NB4 (cell line): ENCODE measurements around the gene CLPSL1.

ENCODE experiments used
- DNase-seq: peaks from one replicate; pipeline ENCODE4 v3.0.0; 2010; ENCODE audit warnings: low read depth
- H3K4me3 ChIP-seq: one replicate; pipeline ENCODE4 v1.5.1; 2011; ENCODE audit warnings: mild to moderate bottlenecking, low read depth, low read length, moderate library complexity
- MYC ChIP-seq: IDR thresholded peaks from 2 replicates; pipeline ENCODE4 v1.6.1; 2011; ENCODE audit warnings: low read depth, low read length
- POLR2A ChIP-seq: IDR thresholded peaks from 2 replicates; pipeline ENCODE4 v1.6.1; 2011; ENCODE audit warnings: mild to moderate bottlenecking; ENCODE audit not compliant: insufficient read length; ENCODE audit errors: extremely low read depth
- TF ChIP-seq, protein P1 (sequence below): IDR thresholded peaks from one replicate; pipeline ENCODE4 v1.5.1; 2012; ENCODE audit warnings: low read depth, low read length
- TF ChIP-seq, protein P2 (sequence below): IDR thresholded peaks from 2 replicates; pipeline ENCODE4 v1.6.1; 2011; ENCODE audit warnings: low read depth, low read length

Gene CLPSL1

DNA sequence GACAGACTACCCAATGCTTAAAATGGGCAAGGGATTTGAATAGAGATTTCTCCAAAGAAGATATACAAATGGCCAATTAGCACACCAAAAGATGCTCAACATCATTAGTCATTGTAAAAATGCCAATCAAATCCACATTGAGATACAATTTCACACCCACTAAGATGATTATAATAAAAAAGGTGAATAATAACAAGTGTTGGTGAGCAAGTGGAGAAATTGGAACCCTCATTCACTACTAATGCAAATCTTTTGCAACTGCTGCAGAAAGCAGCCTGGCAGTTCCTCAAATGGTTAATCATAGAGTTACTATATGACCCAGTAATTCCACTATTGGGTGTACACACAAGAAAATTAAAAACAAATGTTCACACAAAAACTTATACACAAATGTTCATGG is 36.7 kb downstream of the CLPSL1 start:
- TF ChIP-seq MYC = no peak
- no peak for TF ChIP-seq POLR2A
- no peak overlapping the region for H3K4me3 ChIP-seq
- no peak for DNase-seq

DNA sequence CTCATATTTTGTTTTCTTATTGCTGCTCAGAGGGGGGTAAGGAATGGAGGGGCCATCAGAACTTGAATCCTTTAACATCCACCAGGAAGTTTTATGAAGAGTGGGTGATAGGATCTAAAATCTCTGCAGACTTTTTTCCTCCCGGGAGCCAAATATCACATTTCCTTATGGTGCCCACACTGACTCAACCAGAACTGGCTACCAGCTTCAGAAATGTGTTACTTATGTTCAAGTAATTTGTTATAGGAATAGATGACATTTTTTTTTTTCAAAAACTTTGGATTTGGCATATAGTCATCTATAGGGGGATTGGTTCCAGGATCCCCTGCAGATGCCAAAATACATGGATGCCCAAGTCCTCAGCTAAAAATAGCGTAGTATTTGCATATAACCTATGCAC is 42.8 kb downstream of the CLPSL1 start:
- no peak for DNase-seq
- no peak overlapping the region for H3K4me3 ChIP-seq
- TF ChIP-seq, protein P1, sequence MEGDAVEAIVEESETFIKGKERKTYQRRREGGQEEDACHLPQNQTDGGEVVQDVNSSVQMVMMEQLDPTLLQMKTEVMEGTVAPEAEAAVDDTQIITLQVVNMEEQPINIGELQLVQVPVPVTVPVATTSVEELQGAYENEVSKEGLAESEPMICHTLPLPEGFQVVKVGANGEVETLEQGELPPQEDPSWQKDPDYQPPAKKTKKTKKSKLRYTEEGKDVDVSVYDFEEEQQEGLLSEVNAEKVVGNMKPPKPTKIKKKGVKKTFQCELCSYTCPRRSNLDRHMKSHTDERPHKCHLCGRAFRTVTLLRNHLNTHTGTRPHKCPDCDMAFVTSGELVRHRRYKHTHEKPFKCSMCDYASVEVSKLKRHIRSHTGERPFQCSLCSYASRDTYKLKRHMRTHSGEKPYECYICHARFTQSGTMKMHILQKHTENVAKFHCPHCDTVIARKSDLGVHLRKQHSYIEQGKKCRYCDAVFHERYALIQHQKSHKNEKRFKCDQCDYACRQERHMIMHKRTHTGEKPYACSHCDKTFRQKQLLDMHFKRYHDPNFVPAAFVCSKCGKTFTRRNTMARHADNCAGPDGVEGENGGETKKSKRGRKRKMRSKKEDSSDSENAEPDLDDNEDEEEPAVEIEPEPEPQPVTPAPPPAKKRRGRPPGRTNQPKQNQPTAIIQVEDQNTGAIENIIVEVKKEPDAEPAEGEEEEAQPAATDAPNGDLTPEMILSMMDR = no peak
- TF ChIP-seq, protein P2, sequence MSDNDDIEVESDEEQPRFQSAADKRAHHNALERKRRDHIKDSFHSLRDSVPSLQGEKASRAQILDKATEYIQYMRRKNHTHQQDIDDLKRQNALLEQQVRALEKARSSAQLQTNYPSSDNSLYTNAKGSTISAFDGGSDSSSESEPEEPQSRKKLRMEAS = no peak
- TF ChIP-seq POLR2A = no peak
- no peak for TF ChIP-seq MYC

DNA sequence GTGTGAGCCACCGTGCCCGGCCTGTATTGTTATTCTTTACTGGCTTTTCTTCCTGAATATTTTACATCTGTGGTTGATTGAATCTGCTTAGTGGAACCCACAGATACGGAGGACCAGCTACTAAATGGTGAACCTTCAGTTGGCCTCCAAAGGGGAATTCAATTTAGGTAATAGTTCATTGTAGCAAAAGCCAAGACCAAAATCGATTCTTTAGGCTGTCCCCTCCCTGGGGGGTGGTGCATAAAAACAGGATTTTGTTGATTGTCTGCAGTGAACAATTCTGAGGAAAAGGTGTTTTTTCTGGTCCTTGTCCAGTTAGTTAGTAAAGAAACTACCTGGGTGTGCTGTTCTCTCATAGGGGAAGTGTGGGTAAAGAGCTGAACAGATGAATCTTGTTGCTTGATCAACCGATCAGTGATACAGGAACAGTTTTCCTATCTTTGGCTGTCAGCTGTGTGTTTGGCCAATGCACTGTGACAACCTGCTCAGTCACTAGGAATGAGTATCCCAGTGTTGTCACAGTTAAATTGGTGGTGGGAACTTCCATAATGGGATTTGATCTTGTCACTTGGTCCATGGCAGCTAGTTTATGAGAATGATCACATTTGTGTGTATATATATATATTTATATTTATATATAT is 43.9 kb downstream of the CLPSL1 start:
- no peak for DNase-seq
- no peak overlapping the region for H3K4me3 ChIP-seq
- TF ChIP-seq, protein P2 = no peak
- no peak for TF ChIP-seq POLR2A
- TF ChIP-seq, protein P1 = no peak
- TF ChIP-seq MYC = no peak

DNA sequence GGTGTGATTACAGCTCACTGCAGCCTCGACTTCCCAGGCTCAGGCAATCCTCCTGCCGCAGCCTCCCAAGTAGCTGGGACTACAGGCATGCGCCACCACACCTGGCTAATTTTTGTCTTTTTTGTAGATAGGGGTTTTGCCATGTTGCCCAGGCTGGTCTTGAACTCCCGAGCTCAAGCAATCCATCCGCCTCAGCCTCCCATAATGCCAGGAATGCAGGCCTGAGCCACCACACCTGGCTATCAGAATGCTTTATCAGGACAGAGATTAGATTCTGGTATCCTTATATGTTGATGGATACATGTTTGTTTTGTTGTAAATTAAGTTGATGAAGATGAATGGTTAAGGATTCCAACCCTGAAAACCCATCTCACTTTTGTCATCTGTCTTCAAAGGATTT is 48.5 kb downstream of the CLPSL1 start:
- no peak for DNase-seq
- TF ChIP-seq MYC (no peak), POLR2A (no peak)
- TF ChIP-seq, protein P2 = no peak
- TF ChIP-seq, protein P1 = no peak
- H3K4me3 ChIP-seq = no peak overlapping the region

DNA sequence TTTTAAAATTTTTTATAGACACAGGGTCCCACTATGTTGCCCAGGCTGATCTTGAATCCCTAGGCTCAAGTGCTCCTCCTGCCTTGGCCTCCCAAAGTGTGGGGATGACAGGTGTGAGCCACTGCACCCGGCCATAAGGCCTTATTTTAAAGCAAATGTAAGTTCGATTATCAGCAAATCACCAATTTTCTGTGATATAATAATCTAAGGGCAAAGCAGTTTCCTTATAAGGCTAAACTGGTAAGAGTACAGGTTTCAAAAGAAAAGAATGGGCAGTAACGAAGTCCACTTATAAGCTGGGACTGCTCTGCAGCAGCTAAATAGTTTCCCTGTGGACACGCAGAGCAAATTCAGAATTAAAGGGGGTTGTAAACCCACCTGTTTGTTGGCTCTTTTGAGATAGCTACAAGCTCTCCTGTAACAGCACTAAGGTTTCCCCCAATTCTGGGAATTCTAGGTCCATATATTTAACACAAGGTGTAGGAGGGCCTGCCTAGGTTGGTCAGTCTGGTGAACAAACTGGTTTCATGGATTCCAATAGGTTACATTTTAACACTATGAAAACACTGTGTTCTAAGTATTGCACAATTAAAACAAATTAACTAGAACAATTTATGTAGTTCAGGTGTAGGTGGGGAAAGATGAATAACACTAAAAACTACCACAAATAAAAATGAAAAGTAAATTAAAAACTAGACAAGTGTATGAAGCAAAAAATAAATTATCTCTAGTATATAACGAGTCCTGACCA is 50.6 kb downstream of the CLPSL1 start:
- TF ChIP-seq, protein P2 = no peak
- TF ChIP-seq POLR2A = no peak
- no peak for TF ChIP-seq MYC
- TF ChIP-seq, protein P1 = no peak

DNA sequence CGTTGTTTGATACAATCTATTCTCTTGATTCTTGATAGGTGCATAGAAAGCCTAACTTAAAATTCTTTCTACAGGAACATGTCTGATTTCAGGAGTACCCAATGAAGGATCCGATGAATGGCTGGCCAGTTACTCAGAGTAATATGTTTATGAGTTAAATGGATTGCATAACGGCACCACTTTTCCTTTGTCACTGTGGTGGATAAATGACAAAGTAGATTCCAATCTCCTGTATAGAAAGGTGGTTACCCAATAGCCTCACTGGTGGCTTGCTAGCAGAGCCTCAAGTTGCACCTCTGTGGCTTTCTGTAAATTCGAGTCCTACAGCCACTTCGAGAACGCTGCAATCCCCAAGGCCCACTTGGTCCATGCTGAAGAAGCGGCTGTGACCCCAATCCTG is 52.7 kb downstream of the CLPSL1 start:
- peak; percentile 88 for DNase-seq
- no peak overlapping the region for H3K4me3 ChIP-seq
- TF ChIP-seq, protein P1 = no peak
- TF ChIP-seq, protein P2 = no peak
- TF ChIP-seq MYC (no peak), POLR2A (no peak)

More for the DNA sequence above, 50.6 kb downstream of the CLPSL1 start:
- DNase-seq = no peak
- H3K4me3 ChIP-seq = no peak overlapping the region
